ENCODE results near the gene SUPT20HL2.

DNA sequence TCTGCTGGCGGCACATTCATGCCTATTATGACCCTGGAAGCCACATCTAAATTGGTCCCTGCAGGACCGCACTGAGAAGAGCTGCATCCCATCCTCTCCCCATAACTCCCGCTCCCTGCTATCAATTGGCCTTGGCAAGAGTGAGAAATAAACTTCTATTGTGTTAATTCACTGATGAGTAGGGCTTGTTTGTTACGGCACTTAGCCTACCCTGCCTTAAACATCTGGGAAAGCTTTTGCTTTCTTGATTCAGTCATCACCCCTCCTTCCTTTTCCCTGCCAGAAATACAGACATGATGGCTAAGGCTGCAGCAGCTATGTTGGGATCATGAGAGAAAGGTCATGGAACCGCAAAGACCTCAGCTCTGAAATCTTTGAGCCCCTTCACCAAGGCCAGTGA, 36.5 kb downstream of the SUPT20HL2 start:
- TF ChIP-seq YY1 (IDR thresholded peaks at IDR 0.05; ENCODE audit: insufficient read depth, insufficient read length) (no peak), ZNF274 (IDR thresholded peaks at IDR 0.05; ENCODE audit: low read depth, low read length) (no peak), SUZ12 (IDR thresholded peaks at IDR 0.05; ENCODE audit: extremely low read depth, insufficient read depth, insufficient read length) (no peak)
